ENCODE results near the gene CSNK2B. TPM values are rescaled to one million over a fixed set of nuclear protein-coding genes. Genes with fewer than 3 reads are reported as not detected.

CSNK2B gene
- polyA plus RNA-seq, 1 donor (not counting 4 experiments of a cell fraction or from before 2014, with no cell fraction given), result 43.7 TPM

GRCh38 chr6:31692353-31692752, 26.5 kb downstream of the CSNK2B start:
- peaks cover 22 to 39% of the 10 kb centered on the region in 2 experiments for H3K36me3 ChIP-seq (ENCODE audit: control insufficient read depth in 2 of 2, extremely low read depth in 1 of 2, insufficient read depth in 2 of 2, low read length in 2 of 2)
- H2AFZ ChIP-seq (ENCODE audit: control insufficient read depth, low read length), result no peak overlapping the region
- no peak overlapping the region for H3K4me3 ChIP-seq (ENCODE audit: control insufficient read depth in 2 of 3, extremely low read depth in 1 of 3, insufficient read depth in 2 of 3, low read depth in 1 of 3, low read length in 3 of 3)
- dilution Hi-C loops (cut with MboI; ENCODE audit: extremely low pct_ligation_motif_present, low sequenced_read_pairs), result no loop called here
- H3K9me1 ChIP-seq (ENCODE audit: control insufficient read depth, extremely low read depth, insufficient read depth, low read length), result no peaks in the 10 kb centered on the region
- no peak overlapping the region for H3K27ac ChIP-seq (ENCODE audit: control insufficient read depth, insufficient read depth, low read length)
- no peak overlapping the region for H3K9ac ChIP-seq (ENCODE audit: control insufficient read depth, extremely low read depth, insufficient read depth, low read length)
- no peaks in the 10 kb centered on the region for H4K20me1 ChIP-seq (ENCODE audit: control insufficient read depth, extremely low read depth, insufficient read depth, low read length)
- DNase-seq (ENCODE audit: low read depth, low spot score) (no peak), FAIRE-seq (no peak)
- TF ChIP-seq, protein P1, sequence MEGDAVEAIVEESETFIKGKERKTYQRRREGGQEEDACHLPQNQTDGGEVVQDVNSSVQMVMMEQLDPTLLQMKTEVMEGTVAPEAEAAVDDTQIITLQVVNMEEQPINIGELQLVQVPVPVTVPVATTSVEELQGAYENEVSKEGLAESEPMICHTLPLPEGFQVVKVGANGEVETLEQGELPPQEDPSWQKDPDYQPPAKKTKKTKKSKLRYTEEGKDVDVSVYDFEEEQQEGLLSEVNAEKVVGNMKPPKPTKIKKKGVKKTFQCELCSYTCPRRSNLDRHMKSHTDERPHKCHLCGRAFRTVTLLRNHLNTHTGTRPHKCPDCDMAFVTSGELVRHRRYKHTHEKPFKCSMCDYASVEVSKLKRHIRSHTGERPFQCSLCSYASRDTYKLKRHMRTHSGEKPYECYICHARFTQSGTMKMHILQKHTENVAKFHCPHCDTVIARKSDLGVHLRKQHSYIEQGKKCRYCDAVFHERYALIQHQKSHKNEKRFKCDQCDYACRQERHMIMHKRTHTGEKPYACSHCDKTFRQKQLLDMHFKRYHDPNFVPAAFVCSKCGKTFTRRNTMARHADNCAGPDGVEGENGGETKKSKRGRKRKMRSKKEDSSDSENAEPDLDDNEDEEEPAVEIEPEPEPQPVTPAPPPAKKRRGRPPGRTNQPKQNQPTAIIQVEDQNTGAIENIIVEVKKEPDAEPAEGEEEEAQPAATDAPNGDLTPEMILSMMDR (optimal IDR thresholded peaks at IDR 0.05 in 1 of 3, IDR thresholded peaks at IDR 0.05 in 1 of 3, conservative IDR thresholded peaks at IDR 0.05 in 1 of 3; ENCODE audit: extremely low read depth in 1 of 3, insufficient read depth in 2 of 3, low read length in 3 of 3), result no peak
- no peak for TF ChIP-seq EZH2 (IDR thresholded peaks at IDR 0.05; ENCODE audit: low read length)
- H3K4me1 ChIP-seq (ENCODE audit: control insufficient read depth, extremely low read depth, insufficient read depth, low read length), result no peaks in the 10 kb centered on the region
- H3K27me3 ChIP-seq (ENCODE audit: control insufficient read depth, extremely low read depth, insufficient read depth, low read length), result no peaks in the 10 kb centered on the region
- no peak overlapping the region for H3K4me2 ChIP-seq (ENCODE audit: control insufficient read depth, extremely low read depth, insufficient read depth, low read depth, low read length)
- H3K79me2 ChIP-seq (ENCODE audit: control insufficient read depth, insufficient read depth, low read length), result no peaks in the 10 kb centered on the region
- no peaks in the 10 kb centered on the region for H3K9me3 ChIP-seq (ENCODE audit: control insufficient read depth, low read depth, low read length)

DNA sequence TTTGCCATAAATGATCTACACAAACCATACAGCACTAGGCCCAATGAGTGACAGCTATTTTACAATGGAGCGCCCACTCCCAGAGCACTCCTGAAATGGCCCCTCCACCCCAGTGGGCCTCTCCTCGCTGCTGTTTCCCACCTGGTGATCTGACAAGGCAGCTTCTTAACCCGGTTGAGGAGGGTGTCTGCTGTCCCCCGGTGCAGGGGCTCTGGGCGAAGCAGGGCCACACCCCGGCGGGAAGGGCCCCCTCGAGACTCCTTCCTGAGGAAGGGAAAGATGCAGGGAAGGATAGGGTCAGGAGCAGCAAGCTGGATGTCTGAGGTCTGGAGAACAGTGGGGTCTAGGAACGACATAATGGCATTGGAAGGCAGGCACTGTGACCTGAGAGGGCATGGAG, 27.0 kb downstream of the CSNK2B start:
- Histone ChIP-seq H3K79me2 (ENCODE audit: control insufficient read depth, insufficient read depth, low read length) (no peaks in the 10 kb centered on the region), H3K4me1 (ENCODE audit: control insufficient read depth, extremely low read depth, insufficient read depth, low read length) (no peaks in the 10 kb centered on the region), H3K27me3 (ENCODE audit: control insufficient read depth, extremely low read depth, insufficient read depth, low read length) (no peaks in the 10 kb centered on the region), H3K9ac (ENCODE audit: control insufficient read depth, extremely low read depth, insufficient read depth, low read length) (no peak overlapping the region), H2AFZ (ENCODE audit: control insufficient read depth, low read length) (no peak overlapping the region), H3K9me1 (ENCODE audit: control insufficient read depth, extremely low read depth, insufficient read depth, low read length) (no peaks in the 10 kb centered on the region), H3K36me3 (ENCODE audit: control insufficient read depth in 2 of 2, extremely low read depth in 1 of 2, insufficient read depth in 2 of 2, low read length in 2 of 2) (peaks cover 22 to 35% of the 10 kb centered on the region in 2 experiments), H3K4me2 (ENCODE audit: control insufficient read depth, extremely low read depth, insufficient read depth, low read depth, low read length) (no peak overlapping the region), H3K4me3 (ENCODE audit: control insufficient read depth in 2 of 3, extremely low read depth in 1 of 3, insufficient read depth in 2 of 3, low read depth in 1 of 3, low read length in 3 of 3) (no peak overlapping the region), H4K20me1 (ENCODE audit: control insufficient read depth, extremely low read depth, insufficient read depth, low read length) (no peaks in the 10 kb centered on the region), H3K9me3 (ENCODE audit: control insufficient read depth, low read depth, low read length) (no peaks in the 10 kb centered on the region), H3K27ac (ENCODE audit: control insufficient read depth, insufficient read depth, low read length) (no peak overlapping the region)
- dilution Hi-C loops (cut with MboI; ENCODE audit: extremely low pct_ligation_motif_present, low sequenced_read_pairs), result no loop called here
- TF ChIP-seq EZH2 (IDR thresholded peaks at IDR 0.05; ENCODE audit: low read length), result no peak
- TF ChIP-seq, protein P1 (optimal IDR thresholded peaks at IDR 0.05 in 1 of 3, IDR thresholded peaks at IDR 0.05 in 1 of 3, conservative IDR thresholded peaks at IDR 0.05 in 1 of 3; ENCODE audit: extremely low read depth in 1 of 3, insufficient read depth in 2 of 3, low read length in 3 of 3), result no peak
- DNase-seq (ENCODE audit: low read depth, low spot score) (no peak), FAIRE-seq (no peak)

Measured in keratinocyte (primary cell).